ENCODE results near the gene SAT1.

The SAT1 gene

DNA sequence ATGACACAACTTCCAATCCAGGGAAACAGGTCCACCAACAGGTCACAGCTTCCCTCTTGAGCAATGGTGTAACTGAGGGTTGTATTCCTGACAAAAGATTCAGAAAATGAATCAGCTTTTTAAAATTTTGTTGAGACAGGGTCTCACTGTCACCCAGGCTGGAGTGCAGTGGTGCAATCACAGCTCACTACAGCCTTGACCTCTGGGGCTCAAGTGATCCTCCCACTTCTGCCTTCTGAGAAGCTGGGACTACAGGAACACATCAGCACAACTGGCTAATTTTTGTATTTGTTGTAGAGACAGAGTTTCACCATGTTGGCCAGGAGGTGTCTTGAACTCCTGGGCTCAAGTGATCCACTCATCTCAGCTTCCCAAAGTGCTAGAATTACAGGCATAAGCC, 43.7 kb downstream of the SAT1 start:
- DNase-seq = no peak
- TF ChIP-seq POLR2A (IDR thresholded peaks at IDR 0.05; ENCODE audit: low read length) = no peak
- TF ChIP-seq GATA1 (IDR thresholded peaks at IDR 0.05; ENCODE audit: low read depth, low read length) = no peak

GRCh38 chrX:23828881-23829280, 45.9 kb downstream of the SAT1 start:
- TF ChIP-seq GATA1 (IDR thresholded peaks at IDR 0.05; ENCODE audit: low read depth, low read length) = no peak
- no peak for TF ChIP-seq POLR2A (IDR thresholded peaks at IDR 0.05; ENCODE audit: low read length)
- no peak for DNase-seq

DNA sequence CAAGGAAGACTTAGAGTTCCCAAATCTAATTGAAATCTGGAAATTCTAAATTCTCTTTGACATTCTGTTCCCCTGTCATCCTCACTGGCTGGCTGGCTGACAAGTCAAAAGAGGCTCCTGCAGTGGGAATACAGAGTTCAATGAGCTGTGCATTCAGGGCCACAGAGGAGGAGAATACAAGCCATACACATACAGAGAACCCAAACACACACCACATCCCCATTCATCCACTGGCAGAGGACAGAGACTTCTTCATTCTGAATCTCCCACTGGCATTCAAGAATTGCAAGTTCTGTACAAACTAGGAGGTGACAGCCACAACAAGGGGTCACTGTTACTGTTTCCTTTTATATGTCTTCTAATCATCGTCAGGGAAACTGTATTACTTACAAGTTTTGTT, 49.7 kb downstream of the SAT1 start:
- no peak for DNase-seq
- TF ChIP-seq GATA1 (IDR thresholded peaks at IDR 0.05; ENCODE audit: low read depth, low read length) = no peak
- TF ChIP-seq POLR2A (IDR thresholded peaks at IDR 0.05; ENCODE audit: low read length) = no peak
